KMS-11 (cell line): ENCODE data around the gene UBASH3A.

Experiments
- H2AFZ ChIP-seq: fragments of 200-600 bp; sonication (generic); 2 replicates; pipeline ENCODE4 v1.6.1; 2016; ENCODE audit warnings: antibody characterized with exemption, mixed run types, low read depth
- H3K27ac ChIP-seq: fragments of 200-600 bp; sonication (generic); 2 replicates; pipeline ENCODE4 v1.6.1; 2016; ENCODE audit warnings: mild to moderate bottlenecking, mixed run types
- H3K27me3 ChIP-seq: fragments of 200-600 bp; sonication (generic); 2 replicates; pipeline ENCODE4 v1.6.1; 2017; ENCODE audit warnings: mild to moderate bottlenecking, low read depth, mixed run types, moderate library complexity; ENCODE audit not compliant: insufficient read depth
- H3K36me3 ChIP-seq: fragments of 200-600 bp; sonication (generic); 2 replicates; pipeline ENCODE4 v1.6.1; 2017; ENCODE audit warnings: mild to moderate bottlenecking, mixed run types; ENCODE audit not compliant: insufficient read depth
- H3K4me1 ChIP-seq: fragments of 200-600 bp; sonication (generic); 2 replicates; pipeline ENCODE4 v1.6.1; 2016; ENCODE audit warnings: mild to moderate bottlenecking, low read depth, mixed run types; ENCODE audit not compliant: poor library complexity, severe bottlenecking
- H3K4me2 ChIP-seq: fragments of 200-600 bp; sonication (generic); 2 replicates; pipeline ENCODE4 v1.7.0; 2016; ENCODE audit warnings: mild to moderate bottlenecking, mixed run types
- H3K4me3 ChIP-seq: fragments of 200-600 bp; sonication (generic); IDR thresholded peaks from 2 replicates; pipeline ENCODE4 v1.6.1; 2017; ENCODE audit warnings: low read depth, low read length, mixed read lengths; ENCODE audit not compliant: insufficient read depth
- H3K79me2 ChIP-seq: fragments of 200-600 bp; sonication (generic); 2 replicates; pipeline ENCODE4 v1.6.1; 2016; ENCODE audit warnings: low read depth, mixed run types; ENCODE audit not compliant: insufficient read depth
- H3K9ac ChIP-seq: fragments of 200-600 bp; sonication (generic); 2 replicates; pipeline ENCODE4 v1.6.1; 2016; ENCODE audit warnings: mild to moderate bottlenecking, mixed run types
- H4K20me1 ChIP-seq: fragments of 200-600 bp; sonication (generic); 2 replicates; pipeline ENCODE4 v1.6.1; 2016; ENCODE audit warnings: mild to moderate bottlenecking, mixed run types; ENCODE audit not compliant: insufficient read depth
- TF ChIP-seq, protein P1 (sequence below): fragments of 200-600 bp; sonication (generic); conservative IDR thresholded peaks from 2 replicates; pipeline ENCODE4 v1.6.1; 2017; ENCODE audit warnings: low read depth, mild to moderate bottlenecking, antibody characterized with exemption, low read length, moderate library complexity, mixed read lengths

UBASH3A gene

DNA sequence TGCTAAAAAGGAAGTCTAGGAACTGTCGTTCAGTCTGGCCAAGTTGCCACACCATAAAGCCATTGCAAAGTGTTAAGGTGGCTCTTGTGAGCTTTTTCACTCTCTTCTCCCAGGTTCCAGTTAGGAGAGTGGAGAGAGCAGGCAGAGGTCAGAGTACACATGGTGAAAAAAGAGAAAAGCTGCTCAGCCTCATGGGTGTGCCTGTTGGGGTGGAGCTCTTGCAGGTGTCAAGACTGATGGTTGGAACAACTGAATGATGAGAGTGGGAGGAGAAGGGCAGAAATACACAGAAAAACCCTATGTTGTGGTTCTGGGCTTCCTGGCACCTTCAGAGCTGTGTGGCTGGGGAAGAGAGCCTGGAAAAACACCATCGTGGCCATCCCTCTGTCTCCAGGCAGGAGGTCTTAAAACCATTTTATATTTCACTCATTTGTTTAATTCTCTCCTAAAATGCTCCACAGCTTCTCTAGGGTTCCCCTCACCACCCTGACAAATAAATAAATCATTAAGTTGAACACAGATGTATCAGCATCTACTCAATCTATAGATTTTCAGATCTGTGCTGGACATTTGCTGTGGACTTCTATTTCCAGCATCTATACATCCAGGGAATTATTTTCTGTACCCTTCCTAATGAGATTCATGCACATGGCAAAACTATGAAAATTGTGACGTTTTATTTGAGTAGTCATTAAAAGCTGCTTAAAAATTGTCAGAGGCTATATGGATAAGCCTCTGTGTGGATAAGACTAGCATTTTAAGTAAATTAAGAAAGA, 17.5 kb downstream of the UBASH3A start:
- no peak overlapping the region for H2AFZ ChIP-seq
- peaks cover 45% of the 10 kb centered on the region; the same call in 1 of the 2 replicates for H3K27me3 ChIP-seq
- no peak overlapping the region for H3K27ac ChIP-seq
- TF ChIP-seq, protein P1, sequence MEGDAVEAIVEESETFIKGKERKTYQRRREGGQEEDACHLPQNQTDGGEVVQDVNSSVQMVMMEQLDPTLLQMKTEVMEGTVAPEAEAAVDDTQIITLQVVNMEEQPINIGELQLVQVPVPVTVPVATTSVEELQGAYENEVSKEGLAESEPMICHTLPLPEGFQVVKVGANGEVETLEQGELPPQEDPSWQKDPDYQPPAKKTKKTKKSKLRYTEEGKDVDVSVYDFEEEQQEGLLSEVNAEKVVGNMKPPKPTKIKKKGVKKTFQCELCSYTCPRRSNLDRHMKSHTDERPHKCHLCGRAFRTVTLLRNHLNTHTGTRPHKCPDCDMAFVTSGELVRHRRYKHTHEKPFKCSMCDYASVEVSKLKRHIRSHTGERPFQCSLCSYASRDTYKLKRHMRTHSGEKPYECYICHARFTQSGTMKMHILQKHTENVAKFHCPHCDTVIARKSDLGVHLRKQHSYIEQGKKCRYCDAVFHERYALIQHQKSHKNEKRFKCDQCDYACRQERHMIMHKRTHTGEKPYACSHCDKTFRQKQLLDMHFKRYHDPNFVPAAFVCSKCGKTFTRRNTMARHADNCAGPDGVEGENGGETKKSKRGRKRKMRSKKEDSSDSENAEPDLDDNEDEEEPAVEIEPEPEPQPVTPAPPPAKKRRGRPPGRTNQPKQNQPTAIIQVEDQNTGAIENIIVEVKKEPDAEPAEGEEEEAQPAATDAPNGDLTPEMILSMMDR, result no peak
- no peak overlapping the region for H3K4me2 ChIP-seq
- no peak overlapping the region for H3K4me3 ChIP-seq
- H3K9ac ChIP-seq, result no peak overlapping the region
- H3K79me2 ChIP-seq, result no peaks in the 10 kb centered on the region
- no peaks in the 10 kb centered on the region for H3K36me3 ChIP-seq
- H4K20me1 ChIP-seq, result no peaks in the 10 kb centered on the region
- H3K4me1 ChIP-seq, result no peaks in the 10 kb centered on the region

DNA sequence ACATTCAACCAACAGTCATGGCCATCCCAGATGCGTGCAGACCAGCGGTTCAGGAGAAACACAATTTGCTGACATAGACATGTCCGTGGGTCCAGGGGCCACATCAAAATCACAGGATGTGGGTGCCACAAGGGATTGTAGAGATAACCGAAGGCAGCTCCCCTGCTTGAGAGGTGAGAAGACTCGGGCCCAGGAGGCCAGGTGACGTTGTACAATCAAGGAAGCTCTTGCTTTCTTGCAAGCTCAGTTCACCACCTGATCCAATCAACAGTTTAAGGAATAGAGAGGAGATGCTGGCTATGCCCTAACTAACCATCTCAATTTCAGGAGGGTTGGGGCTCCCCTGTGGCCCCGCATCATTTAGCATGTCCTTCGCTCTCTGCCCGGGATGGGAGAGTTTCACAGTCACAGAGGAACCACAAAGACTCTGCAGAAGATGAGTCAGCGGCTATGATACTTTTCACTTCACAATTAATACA, 19.5 kb downstream of the UBASH3A start:
- Histone ChIP-seq H3K4me1 (no peaks in the 10 kb centered on the region), H2AFZ (no peak overlapping the region), H3K9ac (no peak overlapping the region), H3K27me3 (peaks cover 39% of the 10 kb centered on the region; the same call in 1 of the 2 replicates), H3K36me3 (no peaks in the 10 kb centered on the region), H3K4me3 (no peak overlapping the region), H3K4me2 (no peak overlapping the region), H3K27ac (no peak overlapping the region), H4K20me1 (no peaks in the 10 kb centered on the region), H3K79me2 (no peaks in the 10 kb centered on the region)
- TF ChIP-seq, protein P1, result no peak

DNA sequence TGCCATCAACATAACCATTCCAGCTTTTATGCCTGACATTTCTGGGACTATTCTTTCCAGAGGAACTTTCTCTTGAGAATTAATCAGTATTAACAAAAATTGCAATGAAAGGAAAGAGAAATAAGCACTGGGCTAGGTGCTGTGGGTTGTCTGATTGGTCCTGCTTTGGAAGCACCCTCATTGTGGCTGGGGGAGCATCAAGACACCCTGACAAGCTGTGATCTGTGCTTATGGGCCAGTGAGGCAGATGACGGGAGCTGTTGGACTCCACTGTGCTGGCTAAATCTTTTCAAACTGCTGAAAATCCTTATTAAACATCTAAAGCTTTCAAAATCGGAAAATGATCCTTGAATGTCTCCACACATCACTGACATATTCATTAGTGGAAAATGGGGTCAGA, 20.0 kb downstream of the UBASH3A start:
- H2AFZ ChIP-seq, result no peak overlapping the region
- no peak overlapping the region for H3K27ac ChIP-seq
- TF ChIP-seq, protein P1, result no peak
- H3K4me3 ChIP-seq, result no peak overlapping the region
- H3K4me1 ChIP-seq, result no peaks in the 10 kb centered on the region
- H3K36me3 ChIP-seq, result no peaks in the 10 kb centered on the region
- no peak overlapping the region for H3K9ac ChIP-seq
- H3K79me2 ChIP-seq, result no peaks in the 10 kb centered on the region
- H4K20me1 ChIP-seq, result no peaks in the 10 kb centered on the region
- H3K4me2 ChIP-seq, result no peak overlapping the region
- peaks cover 40% of the 10 kb centered on the region; the same call in 1 of the 2 replicates for H3K27me3 ChIP-seq

DNA sequence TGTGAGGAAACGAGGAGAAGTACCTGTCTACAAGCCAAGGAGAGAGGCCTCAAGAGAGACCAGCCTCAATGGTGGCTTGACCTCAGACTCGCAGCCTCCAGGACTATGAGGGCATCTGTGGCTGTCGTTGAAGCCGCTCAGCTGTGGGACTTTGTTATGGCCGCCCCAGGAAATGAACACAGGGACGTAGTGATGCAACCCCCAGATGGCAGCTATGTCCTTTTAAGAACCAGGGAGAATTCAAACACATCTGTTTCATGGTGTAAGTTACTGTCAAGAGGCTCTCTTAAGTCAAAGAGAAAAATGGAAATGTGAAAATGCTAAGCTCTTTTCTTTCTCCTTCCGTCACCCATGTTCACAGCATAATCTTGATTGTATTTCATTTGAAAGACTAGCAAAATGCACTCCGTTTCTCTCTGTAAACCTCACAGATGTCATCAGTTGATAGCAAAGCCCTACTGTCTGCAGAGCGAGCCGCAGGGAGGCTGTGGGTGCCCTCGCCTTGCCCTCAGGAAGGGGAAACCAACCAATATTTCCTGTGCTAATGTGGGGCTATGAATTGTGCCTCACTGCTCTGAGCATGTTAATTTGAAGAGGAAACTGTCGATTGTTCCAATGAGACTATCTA, 21.3 kb downstream of the UBASH3A start:
- Histone ChIP-seq H3K4me2 (no peak overlapping the region), H3K36me3 (no peaks in the 10 kb centered on the region), H2AFZ (no peak overlapping the region), H4K20me1 (no peaks in the 10 kb centered on the region), H3K79me2 (no peaks in the 10 kb centered on the region), H3K4me1 (no peaks in the 10 kb centered on the region), H3K4me3 (no peak overlapping the region), H3K9ac (no peak overlapping the region), H3K27me3 (peaks cover 50% of the 10 kb centered on the region; the same call in 1 of the 2 replicates), H3K27ac (no peak overlapping the region)
- TF ChIP-seq, protein P1, result no peak
